GM19452 (cell line): ENCODE measurements around the gene FHIT.
"Not testable (repeated sequence)": the region's sequence is repeated elsewhere in the genome, so short reads cannot be mapped to it uniquely, and the experiment has no call there.

Experiments
- ATAC-seq: cut with Tn5 transposase; IDR thresholded peaks from one replicate; pipeline ENCODE4 v1.9.1; 2021; ENCODE audit not compliant: unreplicated experiment

The FHIT gene

DNA sequence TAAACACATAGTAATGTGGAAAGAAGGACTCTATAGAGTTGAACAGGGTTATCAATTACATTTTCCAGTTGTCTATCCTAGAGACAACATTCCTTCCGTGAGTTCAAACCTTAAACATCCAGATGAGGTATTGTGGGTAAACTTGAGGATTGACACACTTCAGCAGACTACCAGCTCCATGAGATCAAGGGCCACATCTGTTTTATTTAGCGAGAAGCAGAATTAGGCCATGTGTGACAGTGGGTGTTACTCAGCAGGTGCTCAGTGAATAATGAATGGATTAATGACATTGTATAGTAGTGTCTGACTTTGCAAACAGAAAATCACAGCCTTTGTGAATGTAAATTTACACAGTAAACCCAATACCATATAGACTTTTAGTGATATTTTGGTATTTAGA is 1260.3 kb downstream of the FHIT start:
- ATAC-seq: no peak

DNA sequence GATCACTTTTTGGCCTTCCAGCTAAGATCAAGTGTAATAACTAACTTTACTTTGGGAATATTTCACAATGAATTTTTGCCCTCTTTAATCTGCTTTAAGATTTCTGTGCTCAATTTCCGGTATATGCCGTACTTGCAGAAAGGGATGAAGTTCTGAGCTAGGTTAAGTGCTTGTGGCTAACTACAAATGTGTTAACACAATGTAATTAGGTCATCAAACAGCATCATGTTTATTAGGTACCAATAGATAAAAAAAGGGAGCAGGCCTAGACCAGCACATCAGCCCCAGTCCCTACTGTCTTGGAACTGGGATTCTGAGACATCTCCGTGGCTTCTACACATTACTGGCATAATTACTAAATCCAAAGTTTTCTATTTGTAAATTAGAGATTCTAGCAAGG is 1268.7 kb downstream of the FHIT start:
- ATAC-seq: no peak

DNA sequence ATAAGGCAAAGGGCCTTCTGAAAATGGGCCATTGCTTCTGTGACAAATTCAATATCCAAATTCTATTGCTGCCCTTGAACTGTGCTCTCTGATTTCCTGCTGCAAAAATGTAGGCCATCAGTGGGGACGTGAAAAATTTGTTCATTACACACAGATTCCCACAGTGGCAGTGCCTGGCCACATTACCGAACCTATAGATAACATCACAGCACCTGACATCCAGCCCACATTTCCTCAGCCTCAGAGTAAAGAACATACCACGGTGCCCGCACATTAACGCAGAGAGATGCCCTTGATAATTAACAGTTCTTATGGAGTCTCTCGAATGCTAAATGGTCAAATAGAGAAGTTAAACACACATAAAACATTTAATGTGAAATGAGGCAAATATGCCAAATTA is 1269.9 kb downstream of the FHIT start:
- no peak for ATAC-seq

DNA sequence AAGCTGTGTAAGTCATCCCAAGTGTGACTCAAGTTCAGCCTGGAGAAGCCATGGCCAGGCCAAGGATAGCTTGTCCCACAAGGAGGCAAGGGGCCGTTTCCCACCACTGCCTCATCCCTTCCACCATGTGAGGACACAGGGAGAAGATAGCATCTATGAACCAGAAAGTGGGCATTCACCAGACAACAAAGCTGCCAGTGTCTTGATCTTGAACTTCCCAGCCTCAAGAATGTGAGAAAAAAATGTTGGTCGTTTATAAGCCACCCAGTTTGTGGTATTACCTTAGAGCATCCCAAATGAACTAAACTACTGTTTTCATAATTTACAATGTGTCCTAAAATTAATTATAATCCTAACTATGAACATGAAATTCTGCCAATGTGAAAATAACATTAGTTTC is 1270.7 kb downstream of the FHIT start:
- no peak for ATAC-seq

DNA sequence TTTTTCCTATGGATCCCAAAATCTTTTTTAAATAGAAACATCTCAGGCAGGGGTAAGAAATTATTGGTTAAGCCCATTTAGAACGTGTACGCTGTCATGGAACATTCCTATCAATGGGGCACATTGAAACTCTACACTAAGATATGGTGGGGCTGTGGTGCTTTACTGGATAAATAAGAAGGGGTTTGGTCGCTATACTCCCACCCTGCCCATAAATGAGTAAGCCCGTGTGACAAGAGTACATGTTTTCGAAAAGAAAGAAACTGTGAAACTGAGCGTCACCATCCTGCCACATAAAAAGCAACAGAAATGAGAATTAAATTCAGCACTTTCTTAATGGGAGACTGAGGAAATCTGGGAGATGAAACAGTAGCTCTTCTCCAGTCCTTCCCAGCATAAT is 1271.7 kb downstream of the FHIT start:
- ATAC-seq: no peak

DNA sequence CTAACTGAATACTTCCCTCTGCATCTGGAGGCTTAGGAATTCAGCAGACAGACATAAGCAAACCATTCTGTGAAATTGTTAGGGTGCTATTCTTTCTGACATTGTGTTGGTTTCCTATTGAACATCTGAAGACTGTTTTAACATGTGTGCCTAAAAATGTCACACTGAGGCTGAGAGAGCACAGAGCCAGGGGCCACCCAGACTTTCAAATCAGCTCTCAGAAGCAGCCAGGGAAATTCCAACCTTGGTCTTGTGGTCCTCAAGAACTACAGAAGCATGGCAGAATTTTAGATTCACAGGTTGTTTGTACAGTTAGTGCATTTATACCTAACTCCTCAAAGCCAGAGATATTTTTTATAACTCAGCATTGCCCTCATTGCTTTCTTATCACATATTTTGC is 1272.3 kb downstream of the FHIT start:
- ATAC-seq: peak; percentile 56

DNA sequence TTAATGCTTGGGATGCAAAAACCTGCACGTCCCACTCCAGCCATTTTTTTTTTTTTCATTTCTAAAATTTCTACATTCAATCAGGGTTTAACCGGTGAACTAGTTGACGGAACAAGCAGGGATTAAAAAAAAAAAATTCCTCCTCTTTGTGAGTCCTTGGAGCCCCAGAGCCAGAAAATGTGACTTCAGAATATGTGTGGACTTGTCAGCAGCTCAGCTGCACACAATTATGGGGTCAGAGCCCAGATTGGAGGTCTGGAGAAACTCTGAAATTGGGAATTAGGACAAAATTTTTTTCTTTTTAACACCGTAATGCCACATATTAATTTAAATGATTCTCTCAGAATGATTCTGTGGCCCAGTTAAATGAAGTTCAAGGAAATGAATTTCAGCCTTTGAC is 1280.5 kb downstream of the FHIT start:
- no peak for ATAC-seq

DNA sequence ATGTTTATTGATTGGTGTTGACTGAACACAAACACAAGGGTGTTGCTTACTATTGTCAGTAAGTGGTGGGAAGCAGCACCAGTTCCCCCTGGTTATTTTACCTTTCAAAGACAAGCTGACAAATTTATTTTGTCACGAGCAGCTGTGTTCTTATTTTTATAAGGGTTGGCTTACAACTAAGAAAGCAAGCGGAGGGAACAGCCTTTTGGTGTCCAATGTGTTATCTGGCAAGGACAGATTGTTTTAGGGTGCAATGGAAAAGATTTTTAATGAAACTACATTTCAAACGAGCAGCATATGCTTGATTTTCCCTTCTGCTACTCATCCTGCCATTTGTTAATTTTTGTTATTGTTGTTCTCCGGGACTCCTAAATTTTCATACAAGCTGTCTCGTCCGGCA is 1280.9 kb downstream of the FHIT start:
- ATAC-seq: no peak

DNA sequence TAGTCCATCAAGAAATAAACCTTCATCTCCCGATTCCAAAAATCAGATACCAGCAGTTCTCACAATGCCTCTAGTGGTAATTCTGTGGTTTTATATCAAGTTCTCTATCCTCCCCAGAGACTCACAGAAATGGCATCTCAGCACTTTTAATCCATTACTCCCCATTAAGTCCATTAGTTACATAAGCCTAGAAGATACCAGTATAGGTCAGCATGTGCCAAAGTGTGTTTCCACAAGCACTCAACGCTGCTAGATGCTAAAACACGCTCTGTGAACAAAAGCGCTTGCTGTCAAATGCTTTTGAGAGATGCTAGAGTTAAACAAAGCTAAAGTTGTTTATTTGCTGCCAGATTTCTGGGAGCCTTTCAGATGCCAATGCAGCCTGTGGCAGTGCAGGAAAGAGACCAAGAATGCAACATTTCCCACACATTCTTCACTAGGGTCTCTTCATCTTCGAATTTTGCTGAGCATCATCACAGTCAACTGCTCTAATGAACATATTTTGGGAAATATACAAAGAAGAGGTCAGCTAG is 1282.7 kb downstream of the FHIT start:
- no peak for ATAC-seq

DNA sequence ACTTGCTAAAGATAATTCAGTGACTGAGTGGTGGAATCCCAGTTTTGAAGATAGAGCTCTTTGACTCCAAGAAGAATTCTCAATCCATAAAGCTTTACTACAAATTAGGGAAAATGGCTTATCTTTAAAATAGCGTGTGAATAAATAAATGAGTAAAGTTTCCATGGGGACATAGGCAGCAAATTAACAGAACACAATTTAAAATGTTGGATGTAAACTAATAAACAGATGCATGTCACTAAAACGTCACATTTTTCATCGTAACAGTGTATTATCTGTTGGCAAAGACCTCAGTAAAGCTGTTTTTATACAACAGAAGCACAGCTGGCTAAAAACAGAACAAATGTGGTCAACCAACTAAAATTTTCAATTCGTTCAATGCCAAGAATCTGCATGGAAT is 1287.6 kb downstream of the FHIT start:
- no peak for ATAC-seq

DNA sequence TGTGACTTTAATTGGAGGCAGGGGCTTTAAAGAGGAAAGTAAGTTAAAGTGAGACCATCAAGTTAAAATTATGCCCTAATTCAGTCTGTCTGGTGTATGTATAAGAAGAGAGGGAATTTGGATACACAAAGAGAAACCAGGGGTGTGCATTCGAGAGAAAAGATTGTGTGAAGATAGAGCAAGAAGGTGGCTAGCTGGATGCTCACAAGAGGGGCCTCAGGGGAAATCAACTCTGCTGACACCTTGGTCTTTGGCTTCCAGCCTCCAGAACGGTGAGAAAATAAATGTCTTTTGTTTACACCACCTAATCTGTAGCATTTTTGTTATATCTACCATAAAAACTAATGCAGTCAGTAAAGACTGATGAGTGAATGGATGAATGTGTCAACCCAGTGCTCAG is 1294.1 kb downstream of the FHIT start:
- ATAC-seq: no peak

DNA sequence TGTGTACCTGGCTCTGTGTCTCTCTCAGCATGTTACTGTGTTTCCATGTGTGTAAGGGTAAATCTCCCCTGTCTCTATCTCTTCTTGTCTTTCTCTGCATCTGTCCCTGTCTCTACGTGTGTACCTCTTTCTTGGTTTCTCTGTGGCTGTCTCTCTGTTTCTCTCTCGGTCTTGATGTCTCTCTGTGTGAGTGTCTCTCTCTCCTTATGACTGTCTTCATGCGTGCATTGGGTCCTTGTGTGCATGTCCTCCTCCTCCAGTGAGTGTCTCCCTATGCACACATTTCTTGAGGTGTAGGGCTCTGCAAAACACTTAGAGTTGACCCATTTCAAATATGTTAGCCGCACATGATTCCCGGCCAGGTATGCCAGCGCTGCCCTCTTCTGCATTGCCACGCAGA is 1298.1 kb downstream of the FHIT start:
- ATAC-seq: no peak

DNA sequence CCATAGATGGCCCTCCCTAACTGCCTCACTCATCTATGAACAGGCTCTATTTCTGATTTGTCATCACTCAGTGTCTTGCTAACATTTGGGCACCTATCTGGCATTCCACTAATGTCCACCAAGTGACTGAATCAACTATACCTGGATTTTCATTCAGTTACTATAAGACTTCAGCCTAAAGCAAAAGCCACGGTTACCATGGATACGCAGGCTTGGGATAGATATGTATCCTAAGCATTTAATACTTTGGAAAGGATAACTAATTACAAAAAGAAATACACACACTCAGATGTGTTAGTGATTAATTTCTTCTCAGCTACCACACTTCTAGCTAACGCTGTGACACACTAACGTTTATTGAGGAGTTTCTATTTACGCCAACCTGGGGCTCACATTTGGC is 1301.9 kb downstream of the FHIT start:
- ATAC-seq: no peak

DNA sequence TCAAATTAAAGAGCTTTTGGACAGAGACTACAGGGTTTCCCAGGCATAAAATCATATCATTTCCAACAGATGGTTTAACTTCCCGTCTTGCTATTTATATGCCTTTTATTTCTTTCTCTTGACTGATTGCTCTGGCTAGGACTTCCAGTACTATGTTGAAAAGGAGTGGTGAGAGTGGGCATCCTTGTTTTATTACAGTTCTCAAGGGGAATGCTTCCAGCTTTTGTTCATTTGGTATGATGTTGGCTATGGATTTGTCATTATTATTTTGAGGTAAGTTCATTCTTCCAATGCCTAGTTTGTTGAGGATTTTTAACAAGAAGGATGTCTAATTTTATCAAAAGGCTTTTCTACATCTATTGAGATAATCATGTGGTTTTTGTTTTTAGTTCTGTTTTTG is 1304.9 kb downstream of the FHIT start:
- ATAC-seq: no peak

DNA sequence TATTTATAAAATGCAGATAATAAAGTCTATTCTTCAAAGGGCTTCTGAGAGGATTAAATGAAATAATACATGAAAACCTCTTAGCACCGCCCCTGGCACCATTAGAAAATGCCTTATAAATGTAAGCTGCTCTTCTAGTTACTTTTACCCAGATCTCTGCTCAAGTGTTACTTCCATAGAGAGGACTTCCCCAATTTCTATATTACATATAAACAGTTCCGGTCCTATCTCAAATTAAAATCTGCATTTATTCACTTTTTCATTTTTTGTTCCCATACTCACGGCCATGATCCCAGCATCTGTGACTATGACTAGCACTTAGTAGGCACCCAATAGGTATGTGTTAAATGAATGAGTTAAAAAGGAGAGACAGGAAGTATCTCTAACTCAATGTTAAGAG is 1310.5 kb downstream of the FHIT start:
- ATAC-seq: no peak

DNA sequence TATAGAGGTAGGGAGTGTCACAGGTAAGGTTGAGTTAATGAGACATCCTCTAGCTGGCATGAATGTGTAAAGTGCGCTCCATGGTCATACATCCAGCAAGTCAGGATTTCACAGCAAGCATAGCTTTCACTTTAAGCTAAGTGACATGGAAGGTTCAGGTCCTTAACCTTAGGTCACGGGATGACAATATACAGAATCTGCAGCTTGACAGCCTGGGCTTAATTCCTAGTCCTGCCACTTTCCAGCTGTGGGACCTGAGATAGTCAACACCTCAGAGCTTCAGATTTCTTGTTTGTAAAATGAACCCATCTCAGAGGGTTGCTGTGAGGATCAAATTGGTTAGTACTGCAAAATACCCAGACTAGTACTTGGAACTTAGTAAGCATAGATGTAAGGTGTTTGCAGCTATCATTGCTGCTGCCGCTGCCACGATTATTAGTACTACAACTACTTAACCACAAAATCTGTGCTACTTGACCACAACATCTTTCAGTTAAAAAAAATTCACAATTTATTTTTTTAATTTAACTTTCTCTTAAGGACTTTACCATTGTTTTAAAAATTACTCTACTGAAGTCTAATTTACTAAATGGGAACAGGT is 1311.3 kb downstream of the FHIT start:
- ATAC-seq: no peak

DNA sequence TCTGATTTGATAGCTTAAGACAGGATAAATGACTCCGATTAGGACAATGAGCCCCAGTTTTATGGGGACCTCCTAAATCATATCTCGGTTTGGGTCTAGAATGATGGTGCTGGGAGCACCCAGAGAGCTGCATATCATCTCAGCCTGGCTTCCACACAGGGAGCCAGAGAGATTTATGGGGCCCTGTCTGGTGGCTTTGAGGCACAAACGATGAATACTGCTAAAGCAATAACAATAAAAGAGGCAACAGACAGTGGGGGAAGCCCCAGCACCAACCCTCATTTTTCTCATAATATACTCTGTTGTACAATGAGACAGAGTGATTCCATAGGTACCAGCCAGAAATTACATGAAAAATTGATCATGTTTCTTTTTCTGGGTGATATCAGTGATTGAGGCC is 1312.4 kb downstream of the FHIT start:
- ATAC-seq: no peak

DNA sequence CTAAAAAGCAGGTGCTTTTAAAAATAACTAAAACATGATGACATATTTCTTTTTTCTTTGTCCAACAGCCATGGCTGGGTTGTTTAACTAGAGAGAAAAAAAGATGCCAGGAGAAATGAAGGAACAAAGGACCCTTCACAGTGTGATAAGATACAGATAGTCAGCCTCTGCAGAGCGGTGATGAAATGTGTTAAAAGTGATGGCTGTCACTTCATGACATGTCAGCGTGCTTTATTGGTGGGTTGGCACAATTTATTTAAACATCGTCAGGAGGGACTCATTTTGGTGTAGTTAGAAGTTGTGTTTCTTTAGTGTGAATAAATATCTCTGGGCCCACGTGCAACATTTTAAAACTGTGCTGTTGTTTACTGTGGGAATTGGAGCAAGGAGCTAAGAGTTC is 1314.1 kb downstream of the FHIT start:
- no peak for ATAC-seq

DNA sequence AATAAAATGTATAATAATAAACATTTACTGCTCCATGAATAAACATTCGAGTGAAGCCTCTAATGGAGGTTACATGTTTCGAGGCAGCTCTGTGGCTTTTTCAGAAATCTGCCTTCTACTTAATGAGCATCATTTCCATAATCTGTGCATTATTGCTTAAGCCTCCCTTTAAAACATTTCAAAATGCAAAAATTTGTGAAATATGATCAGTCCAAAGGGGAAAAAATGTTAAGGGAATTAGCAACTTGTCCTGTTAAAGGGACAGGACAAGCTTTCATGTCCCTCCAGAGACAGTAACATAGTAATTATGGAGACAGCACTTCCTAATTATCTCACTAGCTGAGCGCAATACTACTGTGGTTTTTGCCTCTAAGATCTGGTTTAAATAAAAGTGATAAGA is 1314.8 kb downstream of the FHIT start:
- ATAC-seq: no peak

DNA sequence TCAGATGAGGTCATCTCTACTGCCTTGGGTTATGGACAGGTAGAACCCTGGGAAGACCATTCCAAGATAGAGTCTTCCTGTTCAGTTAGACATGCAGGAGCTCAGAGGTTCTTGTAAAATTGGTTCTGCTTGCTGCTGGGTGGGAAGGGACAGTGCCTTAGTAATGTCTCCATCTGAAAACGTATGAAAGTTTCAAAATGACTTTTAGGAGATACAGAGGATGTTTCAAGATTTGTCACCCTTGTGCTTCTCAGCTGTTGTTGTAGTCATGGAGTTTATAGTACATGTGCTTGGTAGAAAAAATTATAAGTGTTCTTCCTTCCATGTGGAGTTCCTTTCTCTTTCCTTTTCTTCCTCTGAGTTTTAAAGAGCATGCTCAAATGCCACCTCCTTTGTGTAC is 1316.2 kb downstream of the FHIT start:
- peak; percentile 95 for ATAC-seq

DNA sequence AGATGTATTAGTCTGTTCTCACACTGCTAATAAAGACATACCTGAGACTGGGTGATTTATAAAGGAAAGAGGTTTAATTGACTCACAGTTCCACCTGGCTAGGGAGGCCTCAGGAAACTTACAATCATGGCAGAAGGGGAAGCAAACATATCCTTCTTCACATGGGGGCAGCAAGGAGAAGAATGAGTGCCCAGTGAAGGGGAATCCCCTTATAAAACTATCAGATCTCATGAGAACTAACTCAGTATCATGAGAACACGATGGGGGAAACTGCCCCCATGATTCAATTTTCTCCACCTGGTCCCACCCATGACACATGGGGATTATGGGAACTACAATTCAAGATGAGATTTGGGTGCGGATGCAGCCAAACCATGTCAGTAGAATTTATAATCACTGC is 1316.7 kb downstream of the FHIT start:
- ATAC-seq: not testable (repeated sequence)

DNA sequence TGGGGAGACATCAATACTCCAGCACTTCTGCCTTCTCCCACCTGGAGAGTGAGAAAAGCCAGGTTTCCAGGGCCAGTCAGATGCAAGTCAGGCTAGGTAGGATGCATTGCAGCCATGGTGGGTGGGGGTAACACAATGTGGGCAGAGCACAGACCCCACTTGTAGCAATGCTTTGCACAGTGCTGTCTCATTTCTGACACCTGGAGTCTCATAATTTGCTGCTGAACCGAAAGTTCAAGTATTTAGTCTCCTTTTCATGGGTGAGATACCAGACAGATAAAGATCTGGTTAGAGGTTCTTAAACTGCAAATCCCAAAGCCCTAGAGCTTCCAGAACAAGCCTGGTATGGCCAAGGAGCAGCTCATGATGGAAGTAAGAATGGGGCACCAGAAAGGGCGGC is 1321.1 kb downstream of the FHIT start:
- ATAC-seq: no peak

DNA sequence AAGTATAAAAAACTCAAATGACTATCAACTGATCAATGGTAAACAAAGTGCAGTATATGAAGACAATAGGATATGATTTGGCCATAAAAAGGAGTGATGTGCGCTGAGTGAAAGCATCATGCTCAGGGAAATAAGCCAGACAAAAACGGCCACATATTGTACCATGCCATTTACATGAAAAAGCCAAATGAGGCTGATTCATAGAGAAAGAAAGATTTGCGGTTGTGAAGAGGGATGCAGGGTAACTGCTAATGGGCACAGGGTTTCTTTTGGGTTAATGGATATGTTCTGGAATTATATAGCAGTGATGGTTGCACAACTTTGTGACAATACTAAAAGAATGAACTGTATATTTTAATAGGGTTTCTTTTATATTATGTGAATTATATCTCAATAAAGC is 1324.2 kb downstream of the FHIT start:
- no peak for ATAC-seq

DNA sequence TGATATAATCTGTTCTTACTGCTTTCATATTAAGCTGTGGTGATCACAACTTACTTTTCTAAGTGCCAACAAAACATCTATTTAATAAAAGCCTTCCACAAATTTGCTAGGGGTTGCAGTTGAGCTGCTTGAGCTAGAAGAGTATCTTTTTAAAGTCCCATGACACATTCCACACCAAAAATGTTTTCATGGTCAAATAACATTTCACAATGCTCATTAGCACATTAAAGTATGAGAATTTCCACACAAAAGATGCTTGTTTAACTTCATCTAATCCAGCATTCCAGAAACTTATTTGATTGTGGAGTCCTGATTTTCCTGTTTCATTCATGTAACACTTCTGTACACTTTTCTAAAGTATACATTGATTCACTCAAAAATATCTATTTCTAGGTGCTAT is 1325.3 kb downstream of the FHIT start:
- ATAC-seq: no peak
